ENCODE data around the gene PRDX5. TPM values are rescaled to one million over a fixed set of nuclear protein-coding genes. Genes with fewer than 3 reads are reported as not detected.
A peak's percentile ranks its signal among the peaks of the same experiment; 100 is the strongest.

PRDX5 gene
- total RNA-seq (2021) = 206 and 221 TPM in 2 replicates
- Bru-seq, nascent RNA = percentile 80 among the genes with signal in this experiment
- BruChase-seq, experiment 1, labeled RNA remaining after a 2-hour chase = percentile 85 among the genes with signal in this experiment
- percentile 89 among the genes with signal in this experiment for BruChase-seq, experiment 2, labeled RNA remaining after a 6-hour chase
- long read RNA-seq, transcript PRDX5-202 (4 exons, 463 nt) = minor isoform, 18 of 382 reads
- long read RNA-seq, transcript PRDX5-203 (5 exons, 596 nt) = minor isoform, 13 of 382 reads
- long read RNA-seq, transcript PRDX5-201 (6 exons, 893 nt) = major isoform, 302 of 382 reads
- long read RNA-seq, partial matches to known transcripts = 11 of 382 reads
- long read RNA-seq, other reads (novel, unspliced or antisense) = 38 of 382 reads

DNA sequence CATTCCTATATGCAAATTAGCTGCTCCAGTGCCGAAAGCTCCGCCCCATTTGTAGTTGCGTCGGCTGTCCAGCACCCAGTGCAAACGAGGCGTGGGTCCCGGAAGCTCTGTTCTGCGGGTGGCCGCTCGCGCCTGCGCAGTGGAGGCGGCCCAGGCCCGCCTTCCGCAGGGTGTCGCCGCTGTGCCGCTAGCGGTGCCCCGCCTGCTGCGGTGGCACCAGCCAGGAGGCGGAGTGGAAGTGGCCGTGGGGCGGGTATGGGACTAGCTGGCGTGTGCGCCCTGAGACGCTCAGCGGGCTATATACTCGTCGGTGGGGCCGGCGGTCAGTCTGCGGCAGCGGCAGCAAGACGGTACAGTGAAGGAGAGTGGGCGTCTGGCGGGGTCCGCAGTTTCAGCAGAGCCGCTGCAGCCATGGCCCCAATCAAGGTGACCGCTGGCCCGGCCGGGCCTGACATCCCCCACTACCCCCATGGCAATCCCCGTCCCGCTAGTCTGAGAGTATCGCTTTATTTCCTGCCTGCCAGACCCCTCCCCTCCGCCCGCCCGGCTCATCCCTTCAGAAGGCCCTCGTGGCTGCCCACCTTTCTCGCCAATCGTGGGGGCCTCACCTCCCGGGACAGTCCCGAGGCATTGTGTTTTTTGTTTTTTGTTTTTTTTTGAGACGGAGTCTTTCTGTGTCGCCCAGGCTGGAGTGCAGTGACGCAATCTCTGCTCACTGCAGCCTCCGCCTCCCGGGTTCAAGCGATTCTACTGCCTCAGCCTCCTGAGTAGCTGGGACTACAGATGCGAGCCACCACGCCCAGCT lies at the start of gene PRDX5:
Gene PRDX5 (plus strand): TSS at position 161 of the 805 bp plus-strand sequence. CDS start 95 bp downstream, at position 256.
- peaks cover 15% of the 10 kb centered on the region for H3K4me1 ChIP-seq (ENCODE audit: insufficient read depth, low read length, poor library complexity, severe bottlenecking)
- peaks cover 26% of the 10 kb centered on the region for H3K36me3 ChIP-seq (ENCODE audit: insufficient read depth, low read length, poor library complexity, severe bottlenecking)
- peak within 1 kb of the TSS; percentile 85 for H3K4me3 ChIP-seq (ENCODE audit: low read depth, low read length, poor library complexity, severe bottlenecking)
- H3K9me3 ChIP-seq (ENCODE audit: low read depth, low read length, poor library complexity, severe bottlenecking) = no peaks in the 10 kb centered on the region
- CTCF ChIA-PET = interaction anchor here (0.6 to 2.5 kb wide), 13 partner anchors 14 to 1487 kb away, joined by 3 to 29 read pairs (median 5); partner anchors contain the start of gene PLCB3
- no peak for TF ChIP-seq EZH2 (IDR thresholded peaks at IDR 0.05; ENCODE audit: borderline replicate concordance, low read depth, low read length, poor library complexity, severe bottlenecking)
- TF ChIP-seq, protein P1, sequence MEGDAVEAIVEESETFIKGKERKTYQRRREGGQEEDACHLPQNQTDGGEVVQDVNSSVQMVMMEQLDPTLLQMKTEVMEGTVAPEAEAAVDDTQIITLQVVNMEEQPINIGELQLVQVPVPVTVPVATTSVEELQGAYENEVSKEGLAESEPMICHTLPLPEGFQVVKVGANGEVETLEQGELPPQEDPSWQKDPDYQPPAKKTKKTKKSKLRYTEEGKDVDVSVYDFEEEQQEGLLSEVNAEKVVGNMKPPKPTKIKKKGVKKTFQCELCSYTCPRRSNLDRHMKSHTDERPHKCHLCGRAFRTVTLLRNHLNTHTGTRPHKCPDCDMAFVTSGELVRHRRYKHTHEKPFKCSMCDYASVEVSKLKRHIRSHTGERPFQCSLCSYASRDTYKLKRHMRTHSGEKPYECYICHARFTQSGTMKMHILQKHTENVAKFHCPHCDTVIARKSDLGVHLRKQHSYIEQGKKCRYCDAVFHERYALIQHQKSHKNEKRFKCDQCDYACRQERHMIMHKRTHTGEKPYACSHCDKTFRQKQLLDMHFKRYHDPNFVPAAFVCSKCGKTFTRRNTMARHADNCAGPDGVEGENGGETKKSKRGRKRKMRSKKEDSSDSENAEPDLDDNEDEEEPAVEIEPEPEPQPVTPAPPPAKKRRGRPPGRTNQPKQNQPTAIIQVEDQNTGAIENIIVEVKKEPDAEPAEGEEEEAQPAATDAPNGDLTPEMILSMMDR (conservative IDR thresholded peaks at IDR 0.05; ENCODE audit: low read depth, low read length) = peak; percentile 56
- BruUV-seq (replicated peaks) = no TSS peak
- peak; percentile 99 for DNase-seq (ENCODE audit: low spot score)
- no peaks in the 10 kb centered on the region for H3K27me3 ChIP-seq (replicated peaks; ENCODE audit: insufficient read depth, low read depth, low read length, poor library complexity)
- H3K27ac ChIP-seq (ENCODE audit: low read depth, low read length, poor library complexity, severe bottlenecking) = peak within 1 kb of the TSS; percentile 94
- intact Hi-C loops (cut with micrococcal nuclease; ENCODE audit: unreplicated experiment) = no loop called here
- POLR2A ChIA-PET (ENCODE audit: low non-redundant PET) = interaction anchor here (0.6 to 0.9 kb wide), 4 partner anchors 9 to 804 kb away, joined by 3 read pairs; partner anchors contain the start of genes FAU, MRPL49 and STIP1

- TF ChIP-seq, protein P1 (conservative IDR thresholded peaks at IDR 0.05; ENCODE audit: low read depth, low read length) = no peak
- no peak for TF ChIP-seq EZH2 (IDR thresholded peaks at IDR 0.05; ENCODE audit: borderline replicate concordance, low read depth, low read length, poor library complexity, severe bottlenecking)
- Histone ChIP-seq H3K9me3 (ENCODE audit: low read depth, low read length, poor library complexity, severe bottlenecking) (no peaks in the 10 kb centered on the region), H3K4me3 (ENCODE audit: low read depth, low read length, poor library complexity, severe bottlenecking) (peak overlapping the region; percentile 78), H3K27me3 (replicated peaks; ENCODE audit: insufficient read depth, low read depth, low read length, poor library complexity) (no peaks in the 10 kb centered on the region), H3K36me3 (ENCODE audit: insufficient read depth, low read length, poor library complexity, severe bottlenecking) (peaks cover 17% of the 10 kb centered on the region), H3K4me1 (ENCODE audit: insufficient read depth, low read length, poor library complexity, severe bottlenecking) (peaks cover 16% of the 10 kb centered on the region), H3K27ac (ENCODE audit: low read depth, low read length, poor library complexity, severe bottlenecking) (peak overlapping the region; percentile 94)
- ChIA-PET CTCF (interaction anchor here (1.7 kb wide), 1 partner anchor 86 kb away, joined by 4 read pairs; no protein-coding TSS in a partner anchor), POLR2A (ENCODE audit: low non-redundant PET) (no interaction called here)
- DNase-seq (ENCODE audit: low spot score) = no peak
- BruUV-seq (replicated peaks) = no TSS peak
- intact Hi-C loops (cut with micrococcal nuclease; ENCODE audit: unreplicated experiment) = no loop called here
These were observed 48.9 kb upstream of the PRDX5 start for GRCh38 chr11:64268893-64269539.
